Measurements from ENCODE around the gene HK1.

HK1 gene

DNA sequence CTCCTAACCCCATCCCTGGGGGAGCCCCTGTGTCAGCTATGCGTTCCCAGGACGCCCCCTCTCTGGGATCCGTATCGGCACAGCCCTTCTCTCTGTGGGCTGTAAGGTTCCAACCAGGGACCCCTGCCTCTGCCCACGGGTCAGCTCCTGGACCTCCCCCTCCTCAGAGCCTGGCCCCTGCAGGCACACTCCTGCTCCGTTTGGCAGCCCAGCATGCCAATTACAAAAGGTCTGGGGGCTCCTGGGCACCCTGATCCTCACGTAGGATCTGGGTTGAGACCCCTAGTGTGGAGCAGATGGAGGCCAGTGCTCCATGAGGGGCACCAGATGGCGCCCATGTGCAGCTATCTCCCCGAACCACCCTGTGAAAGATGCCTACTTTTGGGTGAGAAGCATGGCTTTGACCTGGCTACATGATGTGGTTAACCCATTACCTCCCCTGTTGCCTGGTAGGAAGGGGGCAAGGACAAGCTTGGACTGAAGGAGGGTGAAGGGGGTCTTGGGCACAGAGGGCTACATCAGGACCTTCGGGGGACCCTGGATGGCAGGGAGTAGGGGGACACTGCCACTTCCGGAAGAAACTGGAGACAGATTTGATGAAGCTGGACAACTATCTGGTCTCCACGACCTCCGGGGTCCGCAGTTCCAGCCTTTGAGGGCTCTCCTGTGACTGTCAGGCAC lies 129.5 kb downstream of the HK1 start:
- peak; percentile 20 for DNase-seq

GRCh38 chr10:69408318-69409175 lies 130.3 kb downstream of the HK1 start:
- peak; percentile 93 for DNase-seq

GRCh38 chr10:69409176-69409495 lies 130.8 kb downstream of the HK1 start:
- DNase-seq, result no peak

GRCh38 chr10:69409968-69410367 lies 131.7 kb downstream of the HK1 start:
- peak; percentile 56 for DNase-seq

GRCh38 chr10:69410487-69410886 lies 132.2 kb downstream of the HK1 start:
- DNase-seq, result no peak

- DNase-seq, result no peak
Measured at GRCh38 chr10:69411476-69411875, 133.2 kb downstream of the HK1 start.

DNA sequence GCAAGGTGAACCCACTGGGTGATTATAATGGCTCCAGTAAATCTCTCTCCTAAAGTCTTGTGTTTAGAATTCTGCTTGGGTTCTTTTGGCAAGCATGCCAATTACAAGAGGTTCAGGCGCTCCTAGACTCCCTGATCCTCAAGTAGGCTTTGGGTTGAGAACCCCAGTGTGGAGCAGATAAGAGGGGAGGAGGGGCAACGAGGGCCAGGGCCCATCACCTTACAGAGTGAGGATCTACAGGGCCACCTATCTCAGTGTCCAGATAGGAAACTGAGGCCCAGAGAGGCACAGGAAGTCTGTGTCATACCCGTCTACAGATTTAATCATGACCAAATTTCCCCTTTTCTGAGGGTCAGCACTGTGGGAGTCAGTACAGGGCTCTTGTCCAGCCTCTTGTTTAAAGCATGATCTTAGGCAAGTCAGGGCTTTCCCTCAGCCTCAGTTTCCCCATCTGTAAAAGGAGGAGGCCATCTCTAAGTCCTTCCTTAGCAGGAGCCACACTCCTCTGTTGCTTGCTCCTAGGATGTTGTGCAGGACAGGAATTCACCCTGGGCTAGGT lies 134.0 kb downstream of the HK1 start:
- no peak for DNase-seq

GRCh38 chr10:69413221-69413865 lies 135.0 kb downstream of the HK1 start:
- peak; percentile 70 for DNase-seq

DNA sequence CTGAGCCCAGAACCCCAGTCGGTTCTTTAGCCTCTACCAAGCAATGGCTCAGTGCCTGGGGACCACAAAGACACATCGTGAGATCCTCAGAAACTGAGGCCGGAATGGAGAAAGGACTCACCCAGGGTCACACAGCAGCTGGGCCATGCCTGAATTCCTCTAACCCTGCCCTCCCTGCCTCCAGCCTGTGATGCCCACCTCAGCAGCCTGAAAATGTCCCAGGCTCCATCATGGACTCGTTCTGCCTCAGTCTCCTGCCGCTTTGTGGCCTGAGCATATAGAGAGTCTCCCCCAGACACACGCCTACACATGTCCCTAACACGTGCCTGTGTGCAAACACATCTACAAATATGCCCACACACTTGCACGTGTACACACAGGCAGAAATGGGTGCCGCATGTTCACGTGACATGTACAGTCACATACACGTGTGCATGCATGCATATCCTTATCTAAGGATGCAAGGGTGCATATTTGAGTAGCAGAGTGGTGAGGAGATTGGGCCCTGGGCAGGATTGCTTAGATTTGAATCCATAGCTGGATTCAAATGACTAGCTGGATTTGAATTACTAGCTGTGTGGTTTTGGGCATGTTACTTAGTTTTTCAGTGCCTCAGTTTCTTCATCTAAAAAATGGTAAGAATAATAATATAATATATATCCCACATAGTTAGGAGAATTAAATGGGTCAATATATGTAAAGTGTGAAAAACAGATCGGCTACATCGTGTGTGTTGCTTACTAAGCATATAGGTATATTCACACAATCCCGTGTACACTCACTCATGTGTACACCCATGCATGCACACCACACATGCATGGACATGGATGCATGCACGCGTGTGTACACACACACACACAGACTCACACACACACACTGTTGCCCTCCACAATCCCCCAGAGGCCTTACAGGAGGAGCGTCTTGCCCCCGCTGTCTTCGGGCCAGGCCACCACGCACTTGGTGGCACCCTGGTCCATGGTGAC lies 136.0 kb downstream of the HK1 start:
- no peak for DNase-seq

DNA sequence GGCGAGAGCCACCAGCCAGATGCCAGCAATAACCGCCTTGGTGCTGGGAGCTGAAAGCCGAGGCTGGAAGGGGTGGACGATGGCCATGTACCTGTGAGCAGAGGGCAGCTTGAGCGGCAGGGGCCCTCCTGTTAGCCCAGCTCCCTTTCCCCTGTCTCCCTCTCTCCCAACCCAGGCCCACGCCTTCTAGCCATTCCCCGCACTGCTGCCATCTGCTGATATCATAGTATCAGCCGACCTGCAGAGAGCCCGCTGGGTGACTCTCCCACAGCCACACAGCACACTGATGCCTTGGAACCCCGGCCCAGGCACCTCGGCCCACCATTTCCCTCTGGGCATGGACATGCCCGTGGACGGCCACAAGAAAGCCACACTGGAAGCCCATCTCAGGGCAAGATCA lies 136.8 kb downstream of the HK1 start:
- DNase-seq, result no peak

- no peak for DNase-seq
Measured at GRCh38 chr10:69415951-69416350, 137.7 kb downstream of the HK1 start.

DNA sequence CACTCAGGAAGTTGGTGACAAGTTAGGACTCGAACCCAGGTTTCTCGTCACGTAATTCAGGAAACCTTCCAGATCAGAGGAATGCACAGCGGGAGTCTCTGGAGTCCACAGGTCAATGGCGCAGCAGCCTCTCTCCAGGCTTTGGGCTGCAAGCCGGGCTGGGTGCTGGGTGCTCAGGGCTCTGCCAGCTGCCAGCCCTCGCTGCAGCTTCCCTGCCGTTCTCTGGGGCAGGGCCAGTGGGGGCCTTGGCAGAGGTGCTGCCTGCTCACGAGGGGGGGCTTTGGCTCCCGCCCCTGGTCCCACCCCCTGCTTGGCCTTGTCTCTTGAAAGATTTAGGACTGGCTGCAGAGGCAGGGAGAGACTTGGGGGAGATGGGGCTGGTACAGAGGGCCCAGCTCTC lies 138.4 kb downstream of the HK1 start, which contains the start of gene TACR2:
Gene TACR2 (minus strand): TSS at position 224 of the 400 bp plus-strand sequence. CDS start 595 bp downstream, outside the sequence.
- no peak for DNase-seq

GRCh38 chr10:69417542-69417941 lies 139.2 kb downstream of the HK1 start:
- DNase-seq, result no peak

DNA sequence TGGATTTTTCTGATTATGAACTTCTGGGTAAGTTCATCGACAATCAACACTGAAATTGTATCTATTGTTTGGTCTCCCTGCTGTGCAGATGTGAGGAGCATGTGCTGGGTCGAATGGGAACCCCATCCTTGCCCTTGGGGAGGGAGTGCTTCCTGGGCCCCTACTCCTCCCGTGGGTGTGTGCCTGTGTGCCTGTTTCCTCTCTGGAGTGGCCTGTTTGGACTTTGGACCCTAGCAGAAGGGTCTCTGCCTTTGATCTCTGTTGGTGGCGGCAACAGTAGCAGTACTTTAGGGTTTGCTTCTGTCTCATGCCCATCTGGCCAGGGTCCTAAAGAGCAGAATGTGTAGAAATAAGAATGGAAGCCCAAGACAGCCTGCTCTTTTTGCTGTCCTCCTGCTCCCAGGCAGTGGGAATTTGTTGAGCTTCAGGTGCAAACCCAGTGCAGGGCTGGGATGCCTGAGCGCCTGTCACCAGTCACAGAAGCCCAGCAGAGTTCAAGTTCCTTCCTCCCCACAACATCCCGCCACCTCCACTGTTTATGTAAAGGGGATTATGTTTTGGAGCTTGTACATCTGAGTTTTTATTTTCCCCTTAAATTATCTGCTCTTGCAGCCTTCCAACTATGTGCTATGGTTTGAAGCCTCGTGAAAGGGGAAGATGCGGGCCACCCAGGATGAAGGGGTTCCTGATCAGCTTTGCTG lies 139.9 kb downstream of the HK1 start:
- DNase-seq, result no peak

- DNase-seq, result no peak
Measured at GRCh38 chr10:69419096-69419743, 140.9 kb downstream of the HK1 start.

GRCh38 chr10:69419744-69420126 lies 141.4 kb downstream of the HK1 start:
- DNase-seq, result no peak

GRCh38 chr10:69421611-69422308 lies 143.5 kb downstream of the HK1 start:
- DNase-seq, result no peak

DNA sequence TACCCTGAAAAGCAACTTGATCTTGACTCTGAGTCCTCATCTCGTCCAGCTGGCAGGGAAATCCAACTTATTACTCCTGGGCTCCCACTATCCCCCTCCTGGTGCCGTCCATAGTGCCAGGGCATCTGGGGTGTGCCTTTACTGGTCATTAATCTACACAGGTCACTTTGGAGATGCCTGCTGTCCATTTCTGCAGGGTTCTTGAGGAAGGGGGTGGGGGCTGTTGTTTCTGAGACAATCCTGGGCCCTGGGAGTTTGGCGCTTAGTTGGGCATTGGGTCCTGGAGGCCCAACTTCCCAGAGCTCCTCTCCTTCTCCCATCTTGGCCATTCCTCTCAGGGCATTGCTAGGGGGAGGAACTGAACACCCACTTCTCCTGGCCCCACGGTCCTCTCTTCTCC lies 144.4 kb downstream of the HK1 start:
- DNase-seq, result no peak

GRCh38 chr10:69425041-69425440 lies 146.7 kb downstream of the HK1 start:
- DNase-seq, result peak; percentile 38

DNA sequence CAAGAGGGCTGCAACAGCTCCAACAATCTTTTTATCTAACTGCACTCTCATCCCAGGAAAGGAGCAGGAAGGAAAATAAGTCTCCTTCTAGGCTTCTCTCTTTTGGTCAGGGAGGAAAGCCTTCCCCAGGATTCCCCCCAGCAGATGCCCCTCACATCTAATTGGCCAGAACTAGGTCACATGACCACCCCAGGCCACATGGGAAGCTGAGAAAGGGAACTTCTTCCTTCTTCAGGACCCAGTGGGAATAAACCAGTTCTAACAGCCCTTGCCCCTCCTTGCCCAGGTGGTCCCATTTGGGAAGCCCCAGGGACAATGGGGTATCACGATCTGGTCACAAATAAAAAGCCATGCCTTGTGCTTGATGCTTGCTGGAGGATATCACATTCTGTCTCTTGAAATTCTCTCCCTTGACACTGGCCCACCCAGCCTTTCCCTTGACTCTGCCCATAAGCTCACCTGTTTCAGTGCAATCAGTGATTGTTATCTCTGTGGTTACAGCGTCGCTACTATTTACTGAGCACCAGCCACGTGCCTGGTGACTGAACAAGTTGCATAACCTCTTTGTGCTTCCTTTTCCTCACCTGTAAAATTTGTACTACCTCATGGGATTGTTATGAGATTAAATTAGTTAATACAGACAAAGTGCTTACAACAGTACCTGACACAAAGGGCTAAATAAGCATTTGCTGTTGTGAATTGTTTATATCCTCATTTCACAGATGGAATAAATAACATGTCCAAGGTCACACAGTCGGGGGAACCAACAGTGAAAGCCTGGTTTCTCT lies 147.4 kb downstream of the HK1 start:
- no peak for DNase-seq

Data from fibroblast of skin of right biceps (primary cell).